Measurements from ENCODE around the gene HORMAD1.

DNA sequence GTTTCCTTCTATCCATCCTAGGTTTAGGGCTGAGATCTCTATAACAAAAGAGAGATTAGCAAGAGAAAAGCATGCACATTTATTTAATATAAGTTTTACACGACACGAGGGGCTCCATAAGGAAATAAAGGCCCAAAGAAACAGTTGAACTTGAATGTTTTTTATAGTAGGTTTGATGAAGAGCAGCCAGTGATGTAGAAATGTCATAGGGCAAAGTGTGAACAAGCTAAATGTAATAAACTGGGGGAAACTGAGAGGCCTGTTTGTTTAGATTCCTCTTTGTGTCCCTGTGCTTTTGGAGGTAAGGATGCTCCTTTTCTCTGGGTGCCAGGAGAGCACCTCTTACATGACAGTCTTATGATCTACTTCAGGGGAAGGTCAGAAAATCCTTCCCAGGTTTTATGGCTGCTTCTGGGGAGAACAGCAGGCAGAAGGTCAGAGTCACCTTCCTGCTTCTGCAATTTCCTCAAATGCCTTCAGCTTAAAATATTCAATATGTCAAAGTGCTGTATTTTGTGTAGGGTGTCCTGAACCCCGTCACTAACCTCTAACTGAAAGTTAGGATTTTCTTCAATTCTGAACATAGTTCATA is 9.5 kb upstream of the HORMAD1 start:
- no peak for TF ChIP-seq POLR2A (IDR thresholded peaks at IDR 0.05)
- TF ChIP-seq, protein P1, sequence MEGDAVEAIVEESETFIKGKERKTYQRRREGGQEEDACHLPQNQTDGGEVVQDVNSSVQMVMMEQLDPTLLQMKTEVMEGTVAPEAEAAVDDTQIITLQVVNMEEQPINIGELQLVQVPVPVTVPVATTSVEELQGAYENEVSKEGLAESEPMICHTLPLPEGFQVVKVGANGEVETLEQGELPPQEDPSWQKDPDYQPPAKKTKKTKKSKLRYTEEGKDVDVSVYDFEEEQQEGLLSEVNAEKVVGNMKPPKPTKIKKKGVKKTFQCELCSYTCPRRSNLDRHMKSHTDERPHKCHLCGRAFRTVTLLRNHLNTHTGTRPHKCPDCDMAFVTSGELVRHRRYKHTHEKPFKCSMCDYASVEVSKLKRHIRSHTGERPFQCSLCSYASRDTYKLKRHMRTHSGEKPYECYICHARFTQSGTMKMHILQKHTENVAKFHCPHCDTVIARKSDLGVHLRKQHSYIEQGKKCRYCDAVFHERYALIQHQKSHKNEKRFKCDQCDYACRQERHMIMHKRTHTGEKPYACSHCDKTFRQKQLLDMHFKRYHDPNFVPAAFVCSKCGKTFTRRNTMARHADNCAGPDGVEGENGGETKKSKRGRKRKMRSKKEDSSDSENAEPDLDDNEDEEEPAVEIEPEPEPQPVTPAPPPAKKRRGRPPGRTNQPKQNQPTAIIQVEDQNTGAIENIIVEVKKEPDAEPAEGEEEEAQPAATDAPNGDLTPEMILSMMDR (IDR thresholded peaks at IDR 0.05), result no peak

Data from esophagus squamous epithelium (tissue), 4 donors.